ENCODE measurements around the gene MIER3. TPM values are rescaled to one million over a fixed set of nuclear protein-coding genes. Genes with fewer than 3 reads are reported as not detected.

The MIER3 gene
- total and polyA plus RNA-seq, 2 of the 13 experiments (the other 11 are each of a cell fraction or from before 2014, with no cell fraction given) = 14.6 to 38.8 TPM

DNA sequence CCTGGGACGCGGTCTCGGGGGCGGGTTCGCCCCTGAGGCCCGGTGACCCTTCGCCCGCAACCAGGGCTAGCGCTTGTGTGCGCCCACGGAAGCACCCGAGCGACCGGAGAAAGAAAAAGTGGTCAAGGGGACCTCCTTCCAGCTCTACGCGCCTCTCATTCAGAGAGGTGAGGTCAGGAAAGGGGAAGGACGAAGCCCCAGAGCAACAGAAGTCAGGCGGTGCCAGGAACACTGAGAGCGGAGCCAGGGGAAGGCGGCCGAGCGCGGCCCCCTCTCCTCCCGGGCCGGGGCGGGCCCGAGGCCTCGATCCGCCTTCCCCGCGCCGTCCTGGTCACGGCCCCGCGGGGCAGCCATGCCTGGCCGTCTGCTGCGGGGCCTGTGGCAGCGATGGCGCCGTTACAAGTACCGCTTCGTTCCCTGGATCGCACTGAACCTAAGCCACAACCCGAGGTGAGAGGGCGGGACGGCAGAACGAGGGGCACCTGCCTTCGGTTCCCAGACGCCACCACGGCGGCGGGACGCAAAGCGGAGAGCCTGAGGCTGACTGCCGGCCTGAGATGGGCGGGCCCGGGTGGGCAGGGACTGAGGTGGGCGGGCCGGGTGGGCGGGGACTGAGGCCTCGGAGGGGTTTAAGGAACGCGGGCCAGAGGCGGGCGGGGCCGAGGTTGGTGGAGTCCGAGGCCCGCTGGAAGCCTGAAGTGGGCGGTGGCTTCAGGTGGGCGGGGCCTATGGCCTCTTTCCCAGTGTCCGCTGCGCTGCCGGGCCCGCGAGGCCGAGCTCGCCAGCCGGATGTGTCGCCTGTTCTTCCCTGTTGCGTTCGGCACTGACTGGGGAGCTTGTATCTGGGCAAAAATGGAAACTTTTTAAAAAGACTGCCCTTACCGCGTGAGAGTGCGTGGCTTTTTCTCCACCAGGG is 42.4 kb downstream of the MIER3 start, which contains the start of gene SETD9 (continued):
- TF ChIP-seq STAG1 (CRISPR knock-in tag; IDR thresholded peaks at IDR 0.05) (peak; percentile 10; the same call in 1 of the 2 replicates), ZNF235 (CRISPR knock-in tag; IDR thresholded peaks at IDR 0.05; ENCODE audit: borderline replicate concordance) (peak; percentile 44; the same call in 1 of the 2 replicates), MXI1 (IDR thresholded peaks at IDR 0.05; ENCODE audit: borderline replicate concordance, low read depth, low read length) (peak; percentile 74; the same call in 1 of the 3 replicates), ZNF143 (CRISPR knock-in tag; IDR thresholded peaks at IDR 0.05) (peak; percentile 85), THAP11 (CRISPR knock-in tag; IDR thresholded peaks at IDR 0.05) (peak; percentile 49), SOX5 (CRISPR knock-in tag; IDR thresholded peaks at IDR 0.05; ENCODE audit: borderline replicate concordance) (peak; percentile 7; the same call in 1 of the 2 replicates), HDAC2 (CRISPR knock-in tag; IDR thresholded peaks at IDR 0.05) (peak; percentile 35; the same call in 1 of the 2 replicates), ZNF263 (CRISPR knock-in tag; IDR thresholded peaks at IDR 0.05) (peak; percentile 3; the same call in 1 of the 2 replicates), TSC22D2 (CRISPR knock-in tag; IDR thresholded peaks at IDR 0.05; ENCODE audit: borderline replicate concordance) (peak; percentile 46; the same call in 1 of the 2 replicates), GATA4 (IDR thresholded peaks at IDR 0.05; ENCODE audit: borderline replicate concordance, low read depth) (peak; percentile 36; the same call in 1 of the 2 replicates), BRF2 (CRISPR knock-in tag; IDR thresholded peaks at IDR 0.05) (no peak), POLR2AphosphoS5 (IDR thresholded peaks at IDR 0.05; ENCODE audit: low read depth, low read length) (peak; percentile 97), ELF1 (CRISPR knock-in tag; IDR thresholded peaks at IDR 0.05) (peak; percentile 66; the same call in 1 of the 2 replicates), ARID4A (CRISPR knock-in tag; IDR thresholded peaks at IDR 0.05; ENCODE audit: borderline replicate concordance) (peak; percentile 71; the same call in 1 of the 2 replicates), CAMTA2 (CRISPR knock-in tag; IDR thresholded peaks at IDR 0.05; ENCODE audit: borderline replicate concordance) (no peak)
- TF ChIP-seq, protein P1, sequence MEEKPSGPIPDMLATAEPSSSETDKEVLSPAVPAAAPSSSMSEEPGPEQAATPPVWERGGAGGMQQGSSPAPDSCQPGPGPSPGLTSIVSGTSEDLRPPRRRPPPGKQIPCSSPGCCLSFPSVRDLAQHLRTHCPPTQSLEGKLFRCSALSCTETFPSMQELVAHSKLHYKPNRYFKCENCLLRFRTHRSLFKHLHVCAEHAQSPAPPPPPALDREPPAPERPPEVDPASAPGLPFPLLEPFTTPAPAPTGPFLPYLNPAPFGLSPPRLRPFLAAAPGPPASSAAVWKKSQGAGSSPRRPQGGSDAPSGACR (CRISPR knock-in tag; IDR thresholded peaks at IDR 0.05) = peak; percentile 65; the same call in 1 of the 2 replicates
- TF ChIP-seq, protein P2, sequence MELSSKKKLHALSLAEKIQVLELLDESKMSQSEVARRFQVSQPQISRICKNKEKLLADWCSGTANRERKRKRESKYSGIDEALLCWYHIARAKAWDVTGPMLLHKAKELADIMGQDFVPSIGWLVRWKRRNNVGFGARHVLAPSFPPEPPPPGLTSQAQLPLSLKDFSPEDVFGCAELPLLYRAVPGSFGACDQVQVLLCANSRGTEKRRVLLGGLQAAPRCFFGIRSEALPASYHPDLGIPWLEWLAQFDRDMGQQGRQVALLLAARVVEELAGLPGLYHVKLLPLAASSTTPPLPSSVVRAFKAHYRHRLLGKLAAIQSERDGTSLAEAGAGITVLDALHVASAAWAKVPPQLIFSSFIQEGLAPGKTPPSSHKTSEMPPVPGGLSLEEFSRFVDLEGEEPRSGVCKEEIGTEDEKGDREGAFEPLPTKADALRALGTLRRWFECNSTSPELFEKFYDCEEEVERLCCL (CRISPR knock-in tag; IDR thresholded peaks at IDR 0.05; ENCODE audit: borderline replicate concordance) = no peak
- TF ChIP-seq, protein P3, sequence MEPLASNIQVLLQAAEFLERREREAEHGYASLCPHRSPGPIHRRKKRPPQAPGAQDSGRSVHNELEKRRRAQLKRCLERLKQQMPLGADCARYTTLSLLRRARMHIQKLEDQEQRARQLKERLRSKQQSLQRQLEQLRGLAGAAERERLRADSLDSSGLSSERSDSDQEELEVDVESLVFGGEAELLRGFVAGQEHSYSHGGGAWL (CRISPR knock-in tag; IDR thresholded peaks at IDR 0.05) = peak; percentile 58
- TF ChIP-seq, protein P4, sequence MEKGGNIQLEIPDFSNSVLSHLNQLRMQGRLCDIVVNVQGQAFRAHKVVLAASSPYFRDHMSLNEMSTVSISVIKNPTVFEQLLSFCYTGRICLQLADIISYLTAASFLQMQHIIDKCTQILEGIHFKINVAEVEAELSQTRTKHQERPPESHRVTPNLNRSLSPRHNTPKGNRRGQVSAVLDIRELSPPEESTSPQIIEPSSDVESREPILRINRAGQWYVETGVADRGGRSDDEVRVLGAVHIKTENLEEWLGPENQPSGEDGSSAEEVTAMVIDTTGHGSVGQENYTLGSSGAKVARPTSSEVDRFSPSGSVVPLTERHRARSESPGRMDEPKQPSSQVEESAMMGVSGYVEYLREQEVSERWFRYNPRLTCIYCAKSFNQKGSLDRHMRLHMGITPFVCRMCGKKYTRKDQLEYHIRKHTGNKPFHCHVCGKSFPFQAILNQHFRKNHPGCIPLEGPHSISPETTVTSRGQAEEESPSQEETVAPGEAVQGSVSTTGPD (CRISPR knock-in tag; IDR thresholded peaks at IDR 0.05) = no peak
